Activated T-helper 2 cell treated with anti-CD3 and anti-CD28 coated beads, Interferon-gamma antibody, Interleukin-2, Interleukin-4, amounts not matched to agents 10 μg/mL and 5 μg/mL and 100 μg/mL, durations not matched to agents 14 hours and 24 hours and 36 hours (primary cell): Measurements from ENCODE around the gene PTCH1. TPM values are rescaled to one million over a fixed set of nuclear protein-coding genes. Genes with fewer than 3 reads are reported as not detected.
A peak's percentile ranks its signal among the peaks of the same experiment; 100 is the strongest.

ENCODE experiments used
- DNase-seq: peaks from one replicate; pipeline ENCODE4 v3.0.0; 2021; ENCODE audit warnings: low spot score
- H3K27ac Mint-ChIP-seq: one replicate; pipeline ENCODE4 v1.8.0; 2021; ENCODE audit warnings: mixed read lengths
- H3K27me3 Mint-ChIP-seq: one replicate; pipeline ENCODE4 v1.8.0; 2021; ENCODE audit warnings: low read depth, mixed read lengths
- H3K36me3 Mint-ChIP-seq: one replicate; pipeline ENCODE4 v1.8.0; 2021; ENCODE audit warnings: low read depth, mixed read lengths
- H3K4me1 Mint-ChIP-seq: one replicate; pipeline ENCODE4 v1.8.0; 2021; ENCODE audit warnings: low read depth, mixed read lengths
- H3K4me3 Mint-ChIP-seq: one replicate; pipeline ENCODE4 v1.8.0; 2021; ENCODE audit warnings: low read depth, mild to moderate bottlenecking, moderate library complexity, mixed read lengths
- H3K9me3 Mint-ChIP-seq: one replicate; pipeline ENCODE4 v1.8.0; 2021; ENCODE audit warnings: mixed read lengths
- intact Hi-C: fragments of 100-400 bp; cut with micrococcal nuclease; formaldehyde crosslinking; loops from one replicate; pipeline ENCODE4 v1.15.1; 2023
- total RNA-seq: library from RNA; stranded (reverse); gene quantifications from 2 replicates; pipeline ENCODE4 v1.2.3, GENCODE V29; 2022

Gene PTCH1
- total RNA-seq, 1 donor from 2014 or later = 5.2 TPM

GRCh38 chr9:95463148-95464060 is 53.4 kb downstream of the PTCH1 start:
- intact Hi-C loops = loop anchor here (5.0 to 10.0 kb wide), 2 partner anchors 121 to 261 kb away; no protein-coding TSS in a partner anchor
- Mint-ChIP-seq H3K4me1 (peaks cover 29% of the 10 kb centered on the region), H3K27ac (peak overlapping the region; percentile 4), H3K4me3 (peak overlapping the region; percentile 65), H3K9me3 (no peaks in the 10 kb centered on the region), H3K27me3 (peaks cover 42% of the 10 kb centered on the region), H3K36me3 (peaks cover 12% of the 10 kb centered on the region)
- no peak for DNase-seq

DNA sequence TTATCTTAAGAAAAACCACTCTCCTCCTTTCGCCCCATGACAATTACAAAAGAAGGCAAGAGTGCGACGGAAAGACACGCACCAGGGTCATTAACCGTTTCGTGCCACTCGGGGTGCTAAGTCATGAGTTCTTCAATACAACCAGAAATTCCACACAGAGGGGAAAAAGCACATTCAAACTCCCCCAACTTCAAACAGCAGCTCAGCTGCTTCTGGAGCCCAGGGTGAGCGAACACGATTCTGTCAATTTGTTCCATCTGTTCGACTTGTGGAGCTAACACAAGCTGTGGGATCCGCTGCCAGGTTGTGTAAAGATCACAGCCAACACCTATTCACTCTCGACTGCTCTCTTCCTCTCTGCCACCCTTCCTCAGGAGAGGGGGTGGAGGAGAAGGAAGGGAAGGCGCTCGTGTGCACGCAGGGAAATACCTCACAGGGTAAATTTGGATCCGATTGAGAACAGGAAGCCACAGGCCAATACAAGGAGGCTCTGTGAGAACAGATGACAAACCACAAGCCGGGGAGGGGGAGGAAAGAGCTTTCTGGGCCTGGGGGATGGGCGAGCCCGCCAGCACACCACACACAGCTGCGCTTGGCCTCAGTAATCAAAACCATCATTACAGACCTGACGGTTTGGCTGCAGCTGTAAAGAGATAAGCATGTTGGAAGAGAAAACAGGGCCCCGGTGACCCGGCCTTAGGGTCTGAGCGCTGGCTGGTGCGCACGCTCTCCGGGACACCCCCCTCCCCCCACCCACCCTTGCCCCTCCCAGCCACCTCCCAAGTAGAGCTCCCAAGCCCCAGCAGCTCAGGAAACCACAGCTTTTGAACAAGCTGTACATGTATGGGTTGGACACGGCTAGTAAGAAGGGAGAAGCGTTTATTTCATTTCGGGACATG is 54.3 kb downstream of the PTCH1 start:
- Mint-ChIP-seq H3K27me3 (peaks cover 43% of the 10 kb centered on the region), H3K4me1 (peaks cover 29% of the 10 kb centered on the region), H3K27ac (peak overlapping the region; percentile 21), H3K4me3 (peak overlapping the region; percentile 71), H3K9me3 (no peaks in the 10 kb centered on the region), H3K36me3 (peaks cover 14% of the 10 kb centered on the region)
- intact Hi-C loops = loop anchor here (1.0 to 10.0 kb wide), 4 partner anchors 45 to 688 kb away; no protein-coding TSS in a partner anchor
- DNase-seq = peak; percentile 81

DNA sequence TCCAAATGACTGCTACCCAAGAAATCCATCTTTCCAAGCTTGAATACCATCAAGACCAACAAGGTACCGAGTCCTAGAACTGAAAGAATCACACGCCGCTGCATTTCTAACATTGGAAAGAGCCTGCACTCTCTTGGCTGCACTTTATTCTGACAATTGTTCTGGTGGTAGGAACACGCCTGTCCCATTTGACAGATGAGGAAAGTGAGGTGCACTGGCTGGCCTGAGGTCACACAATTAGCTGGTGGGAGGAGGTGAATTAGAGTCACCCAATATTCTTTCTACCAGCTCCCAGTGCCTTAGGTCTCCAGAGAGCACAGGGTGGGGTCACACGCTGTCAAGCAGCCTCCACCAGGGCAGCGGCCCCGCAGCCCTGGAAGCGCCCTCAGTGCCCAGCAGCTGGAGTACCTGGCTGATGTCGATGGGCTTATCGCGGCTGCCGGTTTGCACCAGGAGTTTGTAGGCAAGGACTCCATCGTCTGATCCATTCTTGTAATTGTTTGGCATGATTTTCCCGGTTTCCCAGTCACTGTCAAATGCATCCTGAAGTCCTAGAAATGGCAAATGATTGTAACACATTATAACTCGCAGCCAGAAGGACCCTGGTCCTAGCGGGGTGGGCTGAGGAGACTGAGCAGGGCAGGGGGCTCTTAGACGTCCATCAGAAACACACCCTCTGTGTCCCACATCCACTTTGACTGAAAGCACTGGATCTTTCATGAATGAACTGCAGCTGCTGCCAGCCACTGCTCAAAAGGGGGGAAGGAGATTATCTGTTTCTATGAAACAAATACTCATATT is 55.1 kb downstream of the PTCH1 start:
- H3K4me1 Mint-ChIP-seq = peaks cover 29% of the 10 kb centered on the region
- intact Hi-C loops = loop anchor here (1.0 to 10.0 kb wide), 4 partner anchors 46 to 689 kb away; no protein-coding TSS in a partner anchor
- no peak overlapping the region for H3K4me3 Mint-ChIP-seq
- peaks cover 46% of the 10 kb centered on the region for H3K27me3 Mint-ChIP-seq
- H3K36me3 Mint-ChIP-seq = peaks cover 12% of the 10 kb centered on the region
- H3K27ac Mint-ChIP-seq = no peak overlapping the region
- H3K9me3 Mint-ChIP-seq = no peaks in the 10 kb centered on the region
- no peak for DNase-seq

- Mint-ChIP-seq H3K36me3 (peaks cover 12% of the 10 kb centered on the region), H3K27ac (no peak overlapping the region), H3K4me1 (peaks cover 29% of the 10 kb centered on the region), H3K4me3 (no peak overlapping the region), H3K27me3 (peaks cover 48% of the 10 kb centered on the region), H3K9me3 (no peaks in the 10 kb centered on the region)
- DNase-seq = no peak
- intact Hi-C loops = loop anchor here (5.0 to 10.0 kb wide), 2 partner anchors 118 to 264 kb away; no protein-coding TSS in a partner anchor
These were observed 56.1 kb downstream of the PTCH1 start for GRCh38 chr9:95460518-95461164.

GRCh38 chr9:95459851-95460517 is 56.8 kb downstream of the PTCH1 start:
- intact Hi-C loops = loop anchor here (5.0 to 10.0 kb wide), 2 partner anchors 118 to 265 kb away; no protein-coding TSS in a partner anchor
- H3K27me3 Mint-ChIP-seq = peaks cover 45% of the 10 kb centered on the region
- H3K27ac Mint-ChIP-seq = no peak overlapping the region

GRCh38 chr9:95459178-95459577 is 57.6 kb downstream of the PTCH1 start:
- Mint-ChIP-seq H3K36me3 (peaks cover 8% of the 10 kb centered on the region), H3K4me3 (no peak overlapping the region), H3K4me1 (peaks cover 24% of the 10 kb centered on the region), H3K9me3 (no peaks in the 10 kb centered on the region), H3K27me3 (peaks cover 41% of the 10 kb centered on the region), H3K27ac (no peak overlapping the region)
- DNase-seq = no peak
- intact Hi-C loops = no loop called here

More at GRCh38 chr9:95459851-95460517, 56.8 kb downstream of the PTCH1 start:
- H3K4me3 Mint-ChIP-seq = no peak overlapping the region
- peaks cover 10% of the 10 kb centered on the region for H3K36me3 Mint-ChIP-seq
- no peaks in the 10 kb centered on the region for H3K9me3 Mint-ChIP-seq
- H3K4me1 Mint-ChIP-seq = peaks cover 28% of the 10 kb centered on the region
- DNase-seq = no peak

GRCh38 chr9:95458666-95459065 is 58.1 kb downstream of the PTCH1 start:
- Mint-ChIP-seq H3K4me1 (peaks cover 20% of the 10 kb centered on the region), H3K9me3 (no peaks in the 10 kb centered on the region), H3K4me3 (no peak overlapping the region), H3K27ac (no peak overlapping the region), H3K27me3 (peaks cover 43% of the 10 kb centered on the region), H3K36me3 (peaks cover 8% of the 10 kb centered on the region)
- intact Hi-C loops = no loop called here
- no peak for DNase-seq

DNA sequence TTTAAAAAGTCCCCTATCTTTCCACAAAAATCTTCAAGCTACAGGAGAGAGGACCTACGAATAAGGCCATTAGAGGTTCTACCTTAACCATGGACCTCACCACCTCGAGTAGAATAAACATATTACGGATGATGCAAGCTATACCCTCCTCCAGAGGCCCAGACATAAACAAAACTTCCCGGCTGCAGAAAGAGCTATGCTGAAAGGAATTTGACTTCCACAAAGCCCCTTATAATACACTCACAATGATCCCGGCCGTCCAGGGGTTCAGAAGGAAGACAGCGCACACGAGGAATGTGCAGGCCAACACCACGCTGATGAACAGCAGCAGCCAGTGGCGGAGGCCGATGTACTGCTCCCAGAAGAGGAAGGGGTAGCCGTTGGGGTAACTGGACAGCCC is 59.0 kb downstream of the PTCH1 start:
- Mint-ChIP-seq H3K4me1 (peaks cover 12% of the 10 kb centered on the region), H3K36me3 (peaks cover 8% of the 10 kb centered on the region), H3K27ac (no peak overlapping the region), H3K9me3 (no peaks in the 10 kb centered on the region), H3K27me3 (peaks cover 41% of the 10 kb centered on the region), H3K4me3 (no peak overlapping the region)
- intact Hi-C loops = no loop called here
- DNase-seq = no peak

- Mint-ChIP-seq H3K4me1 (no peaks in the 10 kb centered on the region), H3K27ac (no peak overlapping the region), H3K9me3 (no peaks in the 10 kb centered on the region), H3K36me3 (peaks cover 8% of the 10 kb centered on the region), H3K4me3 (no peak overlapping the region), H3K27me3 (peaks cover 29% of the 10 kb centered on the region)
- DNase-seq = no peak
- intact Hi-C loops = no loop called here
These were observed 61.1 kb downstream of the PTCH1 start for GRCh38 chr9:95455714-95456113.

DNA sequence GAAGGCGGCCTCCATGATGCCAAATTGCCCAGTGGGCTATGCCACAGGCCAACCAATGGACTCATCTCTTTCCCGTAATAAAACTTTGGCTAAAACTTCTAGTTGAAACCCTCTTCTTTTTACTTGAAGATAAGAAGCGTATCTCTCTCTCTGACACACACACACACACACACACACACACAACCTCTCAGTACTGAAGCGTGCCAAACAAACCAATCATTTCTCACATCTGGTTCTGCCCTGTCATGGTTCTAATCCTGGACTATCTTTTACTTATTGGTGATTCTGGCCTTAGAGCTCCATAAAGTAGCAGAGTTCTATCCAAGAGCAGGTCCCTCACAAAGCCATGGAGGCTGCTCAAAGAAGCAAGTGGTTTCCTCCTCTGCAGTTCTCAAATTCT is 64.6 kb downstream of the PTCH1 start:
- H3K27me3 Mint-ChIP-seq = peaks cover 8% of the 10 kb centered on the region
- H3K4me3 Mint-ChIP-seq = no peak overlapping the region
- no peaks in the 10 kb centered on the region for H3K4me1 Mint-ChIP-seq

GRCh38 chr9:95451065-95451426 is 65.7 kb downstream of the PTCH1 start:
- no peak overlapping the region for H3K4me3 Mint-ChIP-seq
- H3K27ac Mint-ChIP-seq = no peak overlapping the region
- no peaks in the 10 kb centered on the region for H3K9me3 Mint-ChIP-seq
- DNase-seq = no peak
- peaks cover 3% of the 10 kb centered on the region for H3K36me3 Mint-ChIP-seq
- peaks cover 4% of the 10 kb centered on the region for H3K4me1 Mint-ChIP-seq
- peaks cover 4% of the 10 kb centered on the region for H3K27me3 Mint-ChIP-seq
- intact Hi-C loops = no loop called here

More for the DNA sequence above, 64.6 kb downstream of the PTCH1 start:
- no peak for DNase-seq
- no peak overlapping the region for H3K27ac Mint-ChIP-seq
- H3K9me3 Mint-ChIP-seq = no peaks in the 10 kb centered on the region
- intact Hi-C loops = no loop called here
- H3K36me3 Mint-ChIP-seq = peaks cover 5% of the 10 kb centered on the region
